Amniotic stem cell (primary cell): ENCODE data around the gene AMFR.
"Not testable (repeated sequence)": the region's sequence is repeated elsewhere in the genome, so short reads cannot be mapped to it uniquely, and the experiment has no call there.

Experiments used
- DNase-seq: peaks from one replicate; lab custom pipeline; 2025; lab: John Stamatoyannopoulos, UW

AMFR gene

GRCh38 chr16:56423584-56424403 is 1.6 kb downstream of the AMFR start:
- no peak for DNase-seq

GRCh38 chr16:56422896-56423441 is 2.4 kb downstream of the AMFR start:
- no peak for DNase-seq

- no peak for DNase-seq
These were observed 3.2 kb downstream of the AMFR start for GRCh38 chr16:56421976-56422669.

- no peak for DNase-seq
These were observed 4.0 kb downstream of the AMFR start for GRCh38 chr16:56421313-56421712.

- no peak for DNase-seq
These were observed 4.7 kb downstream of the AMFR start for GRCh38 chr16:56420613-56421012.

- DNase-seq = no peak
These were observed 5.4 kb downstream of the AMFR start for GRCh38 chr16:56419740-56420548.

GRCh38 chr16:56417138-56417537 is 8.2 kb downstream of the AMFR start:
- no peak for DNase-seq

- no peak for DNase-seq
These were observed 9.5 kb downstream of the AMFR start for GRCh38 chr16:56415875-56416274.

- DNase-seq = no peak
These were observed 11.0 kb downstream of the AMFR start for GRCh38 chr16:56414366-56414765.

- DNase-seq = no peak
These were observed 12.0 kb downstream of the AMFR start for GRCh38 chr16:56413381-56413780.

GRCh38 chr16:56411624-56412023 is 13.7 kb downstream of the AMFR start:
- no peak for DNase-seq

- DNase-seq = no peak
These were observed 14.2 kb downstream of the AMFR start for GRCh38 chr16:56411123-56411522.

- DNase-seq = no peak
These were observed 16.1 kb downstream of the AMFR start for GRCh38 chr16:56409195-56409594.

GRCh38 chr16:56408379-56409098 is 16.8 kb downstream of the AMFR start:
- DNase-seq = no peak

GRCh38 chr16:56405977-56406672 is 19.2 kb downstream of the AMFR start:
- DNase-seq = no peak

- no peak for DNase-seq
These were observed 23.9 kb downstream of the AMFR start for GRCh38 chr16:56401482-56401881.

- DNase-seq = no peak
These were observed 24.9 kb downstream of the AMFR start for GRCh38 chr16:56400458-56400857.

- DNase-seq = no peak
These were observed 25.9 kb downstream of the AMFR start for GRCh38 chr16:56399486-56399885.

GRCh38 chr16:56399047-56399446 is 26.3 kb downstream of the AMFR start:
- DNase-seq = no peak

GRCh38 chr16:56396724-56397123 is 28.6 kb downstream of the AMFR start:
- not testable (repeated sequence) for DNase-seq

- no peak for DNase-seq
These were observed 35.8 kb downstream of the AMFR start for GRCh38 chr16:56389554-56389953.
